Neural cell (in vitro differentiated cells): ENCODE data around the gene COMMD2. TPM values are rescaled to one million over a fixed set of nuclear protein-coding genes. Genes with fewer than 3 reads are reported as not detected.

Experiments
- H2AFZ ChIP-seq: fragments of 200-600, 300-800 bp; sonication (generic), shearing (Covaris generic); 2 replicates; pipeline ENCODE4 v1.6.0; 2014; ENCODE audit warnings: low read depth, mild to moderate bottlenecking, antibody characterized with exemption, low read length, moderate library complexity
- H3F3A ChIP-seq: fragments of 200-600 bp; shearing (Covaris generic); 2 replicates; pipeline ENCODE4 v1.6.1; 2016; ENCODE audit warnings: mild to moderate bottlenecking, moderate library complexity, mixed read lengths, antibody characterized with exemption, low read length; ENCODE audit not compliant: insufficient read depth, poor library complexity, severe bottlenecking
- H3K27ac ChIP-seq: fragments of 200-600, 300-800 bp; sonication (generic), shearing (Covaris generic); 2 replicates; pipeline ENCODE4 v1.5.1; 2014; ENCODE audit warnings: mild to moderate bottlenecking, low read length, moderate library complexity
- H3K27me3 ChIP-seq: fragments of 300-800, 200-600 bp; sonication (generic), shearing (Covaris generic); 2 replicates; pipeline ENCODE4 v1.6.0; 2014; ENCODE audit warnings: mild to moderate bottlenecking, low read depth, low read length, moderate library complexity; ENCODE audit not compliant: insufficient read depth
- H3K36me3 ChIP-seq: fragments of 300-800, 200-600 bp; sonication (generic), shearing (Covaris generic); 2 replicates; pipeline ENCODE4 v1.5.1; 2014; ENCODE audit warnings: mild to moderate bottlenecking, antibody characterized with exemption, low read length, moderate library complexity; ENCODE audit not compliant: insufficient read depth
- H3K4me2 ChIP-seq: fragments of 300-800, 200-600 bp; sonication (generic), shearing (Covaris generic); 2 replicates; pipeline ENCODE4 v1.6.0; 2014; ENCODE audit warnings: mild to moderate bottlenecking, low read length
- H3K4me3 ChIP-seq: fragments of 300-800, 200-600 bp; sonication (generic), shearing (Covaris generic); 2 replicates; pipeline ENCODE4 v1.5.1; 2014; ENCODE audit warnings: mild to moderate bottlenecking, low read length, moderate library complexity
- H3K79me2 ChIP-seq: fragments of 200-600 bp; shearing (Covaris generic); replicated peaks from 2 replicates; pipeline ENCODE4 v1.6.0; 2014; ENCODE audit warnings: mild to moderate bottlenecking, low read length, moderate library complexity; ENCODE audit not compliant: insufficient read depth
- H3K9ac ChIP-seq: fragments of 300-800, 200-600 bp; sonication (generic), shearing (Covaris generic); 2 replicates; pipeline ENCODE4 v1.6.1; 2016; ENCODE audit warnings: mild to moderate bottlenecking, low read length, mixed read lengths
- H3K9me2 ChIP-seq: fragments of 200-600 bp; shearing (Covaris generic); 2 replicates; pipeline ENCODE4 v1.6.1; 2016; ENCODE audit warnings: mild to moderate bottlenecking, low read length, mixed read lengths; ENCODE audit not compliant: insufficient read depth
- H3K9me3 ChIP-seq: fragments of 200-600, 300-800 bp; sonication (generic), shearing (Covaris generic); 2 replicates; pipeline ENCODE4 v1.6.1; 2016; ENCODE audit warnings: mild to moderate bottlenecking, mixed run types, low read length, moderate library complexity, mixed read lengths
- H4K20me1 ChIP-seq: fragments of 200-600 bp; shearing (Covaris generic); 2 replicates; pipeline ENCODE4 v1.6.1; 2016; ENCODE audit warnings: mild to moderate bottlenecking, mixed run types; ENCODE audit not compliant: insufficient read depth
- CTCF ChIP-seq: fragments of 450-650 bp; IDR thresholded peaks from 2 replicates; pipeline ENCODE4 v1.5.1; 2014; ENCODE audit warnings: antibody characterized with exemption, mild to moderate bottlenecking, moderate library complexity; ENCODE audit not compliant: poor library complexity, severe bottlenecking
- EP300 ChIP-seq: fragments of 450-650 bp; conservative IDR thresholded peaks from 2 replicates; pipeline ENCODE4 v1.6.1; 2014; ENCODE audit warnings: antibody characterized with exemption, mild to moderate bottlenecking, moderate library complexity; ENCODE audit not compliant: poor library complexity, severe bottlenecking
- EZH2 ChIP-seq: fragments of 200-600, 300-800 bp; shearing (Covaris generic), sonication (generic); IDR thresholded peaks from 2 replicates; pipeline ENCODE4 v1.6.1; 2014; ENCODE audit warnings: antibody characterized with exemption, low read length, borderline replicate concordance, mild to moderate bottlenecking; ENCODE audit not compliant: insufficient read depth, poor library complexity, severe bottlenecking
- MXI1 ChIP-seq: fragments of 450-650 bp; conservative IDR thresholded peaks from 2 replicates; pipeline ENCODE4 v1.6.1; 2014; ENCODE audit warnings: antibody characterized with exemption, mild to moderate bottlenecking; ENCODE audit not compliant: poor library complexity, severe bottlenecking
- POLR2AphosphoS5 ChIP-seq: IDR thresholded peaks from 2 replicates; pipeline ENCODE4 v1.6.1; 2012
- RAD21 ChIP-seq: fragments of 450-650 bp; conservative IDR thresholded peaks from 2 replicates; pipeline ENCODE4 v1.6.1; 2014; ENCODE audit warnings: antibody characterized with exemption, mild to moderate bottlenecking, moderate library complexity
- REST ChIP-seq: IDR thresholded peaks from 2 replicates; pipeline ENCODE4 v1.6.1; 2012; ENCODE audit warnings: borderline replicate concordance
- SMC3 ChIP-seq: fragments of 450-650 bp; conservative IDR thresholded peaks from 2 replicates; pipeline ENCODE4 v1.6.1; 2014; ENCODE audit warnings: antibody characterized with exemption, mild to moderate bottlenecking, moderate library complexity; ENCODE audit not compliant: poor library complexity
- TAF1 ChIP-seq: IDR thresholded peaks from 2 replicates; pipeline ENCODE4 v1.6.1; 2012; ENCODE audit warnings: low read depth
- polyA plus RNA-seq: library from polyadenylated mRNA; depleted of rRNA; stranded (reverse); fragments of >200 nt; gene quantifications from 2 replicates; pipeline ENCODE4 v1.2.3, GENCODE V29; 2014

The COMMD2 gene
- polyA plus RNA-seq, 1 donor from 2014 or later, result 126 TPM

- Histone ChIP-seq H3F3A (no peaks in the 10 kb centered on the region), H3K4me3 (no peak overlapping the region), H3K9ac (no peak overlapping the region), H3K36me3 (no peaks in the 10 kb centered on the region), H3K9me3 (no peaks in the 10 kb centered on the region), H3K9me2 (no peaks in the 10 kb centered on the region), H3K27ac (no peak overlapping the region), H4K20me1 (no peaks in the 10 kb centered on the region), H3K4me2 (no peak overlapping the region), H3K27me3 (no peaks in the 10 kb centered on the region), H3K79me2 (no peaks in the 10 kb centered on the region), H2AFZ (no peak overlapping the region)
- TF ChIP-seq TAF1, result no peak
- no peak for TF ChIP-seq RAD21
- no peak for TF ChIP-seq EZH2
- no peak for TF ChIP-seq CTCF
- TF ChIP-seq REST, result no peak
- no peak for TF ChIP-seq POLR2AphosphoS5
- no peak for TF ChIP-seq SMC3
- TF ChIP-seq MXI1, result no peak
- no peak for TF ChIP-seq EP300
These were observed 28.9 kb upstream of the COMMD2 start for GRCh38 chr3:149781211-149781610.

GRCh38 chr3:149777414-149778214, 25.3 kb upstream of the COMMD2 start:
- Histone ChIP-seq H3K27ac (no peak overlapping the region), H3F3A (no peaks in the 10 kb centered on the region), H3K9ac (no peak overlapping the region), H3K4me2 (no peak overlapping the region), H3K79me2 (no peaks in the 10 kb centered on the region), H4K20me1 (no peaks in the 10 kb centered on the region), H2AFZ (no peak overlapping the region), H3K36me3 (no peaks in the 10 kb centered on the region), H3K9me2 (no peaks in the 10 kb centered on the region), H3K4me3 (no peak overlapping the region), H3K9me3 (no peaks in the 10 kb centered on the region), H3K27me3 (no peaks in the 10 kb centered on the region)
- no peak for TF ChIP-seq EP300
- TF ChIP-seq MXI1, result no peak
- TF ChIP-seq EZH2, result no peak
- no peak for TF ChIP-seq RAD21
- TF ChIP-seq REST, result no peak
- no peak for TF ChIP-seq SMC3
- no peak for TF ChIP-seq TAF1
